ENCODE measurements around the gene KRT84. TPM values are rescaled to one million over a fixed set of nuclear protein-coding genes. Genes with fewer than 3 reads are reported as not detected.

Gene KRT84
- total and polyA plus RNA-seq, 2 of the 4 experiments (the other 2 are of a cell fraction) = not detected

DNA sequence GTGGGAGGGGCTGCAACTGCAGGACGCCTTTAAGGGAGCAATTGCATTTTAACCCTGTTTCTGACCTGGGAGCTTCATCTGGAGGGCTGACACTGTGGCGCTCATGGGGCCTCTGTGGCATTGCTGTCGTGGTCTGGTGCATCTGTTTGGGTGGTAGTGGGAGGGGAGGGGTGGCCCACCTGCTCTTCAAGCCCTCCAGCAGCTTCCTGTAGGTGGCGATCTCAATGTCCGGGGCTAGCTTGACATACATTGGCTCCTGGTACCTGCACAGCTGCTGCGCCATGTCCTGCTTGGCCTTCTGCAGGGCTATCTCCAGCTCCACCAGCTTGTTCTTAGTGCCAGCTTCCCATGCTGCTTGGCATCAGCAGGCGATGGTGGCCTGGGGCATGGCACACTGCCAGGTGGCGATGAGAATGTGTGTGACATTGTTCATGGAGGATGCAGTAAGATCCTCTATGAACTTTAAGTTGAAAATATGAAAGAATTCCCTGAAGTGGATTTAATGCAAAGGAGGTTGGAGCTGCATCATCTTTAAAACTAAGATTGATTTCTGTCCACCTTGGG lies 28.4 kb upstream of the KRT84 start:
- no peak for DNase-seq
- Histone ChIP-seq H2BK5ac (ENCODE audit: low read depth, low read length, poor library complexity, severe bottlenecking) (no peak overlapping the region), H3K14ac (replicated peaks; ENCODE audit: low read depth, low read length) (no peak overlapping the region), H3K27me3 (ENCODE audit: control insufficient read depth, insufficient read depth, low read length) (no peaks in the 10 kb centered on the region; the same call in 1 of the 2 replicates), H4K91ac (ENCODE audit: insufficient read depth, low read depth, low read length) (no peak overlapping the region), H4K20me1 (ENCODE audit: insufficient read depth, low read length) (no peaks in the 10 kb centered on the region), H3K9me3 (ENCODE audit: control insufficient read depth, insufficient read depth, low read length) (no peaks in the 10 kb centered on the region), H3K79me1 (ENCODE audit: low read depth in 1 of 2, low read length in 2 of 2) (no peaks in the 10 kb centered on the region), H3K36me3 (ENCODE audit: control insufficient read depth, insufficient read depth, low read length) (no peaks in the 10 kb centered on the region), H3K18ac (ENCODE audit: low read depth, low read length) (no peak overlapping the region), H2BK15ac (ENCODE audit: low read depth, low read length) (no peak overlapping the region), H2AK5ac (ENCODE audit: low read depth, low read length) (no peak overlapping the region), H3K4me3 (ENCODE audit: insufficient read depth, low read depth, low read length) (no peak overlapping the region), H3K4ac (ENCODE audit: low read depth, low read length) (no peak overlapping the region), H2BK20ac (ENCODE audit: low read depth, low read length) (no peak overlapping the region), H2AFZ (replicated peaks; ENCODE audit: low read length, poor library complexity) (no peak overlapping the region), H3K4me1 (ENCODE audit: control insufficient read depth, insufficient read depth, low read length) (no peaks in the 10 kb centered on the region), H3K4me2 (ENCODE audit: low read depth, low read length) (no peak overlapping the region), H4K5ac (ENCODE audit: low read depth, low read length) (no peak overlapping the region), H3K9ac (ENCODE audit: low read depth, low read length) (no peak overlapping the region), H2AK9ac (replicated peaks; ENCODE audit: low read depth, low read length, poor library complexity) (no peak overlapping the region), H3K9me1 (ENCODE audit: insufficient read depth, low read length) (peaks cover 6% of the 10 kb centered on the region; the same call in 1 of the 2 replicates), H4K8ac (ENCODE audit: low read depth in 2 of 2, low read length in 2 of 2) (no peak overlapping the region), H3K23ac (ENCODE audit: low read depth, low read length) (no peak overlapping the region), H3K56ac (ENCODE audit: extremely low read depth, insufficient read depth, low read length) (no peak overlapping the region), H2BK120ac (ENCODE audit: low read depth, low read length) (no peak overlapping the region), H3K27ac (ENCODE audit: insufficient read depth, low read length) (no peak overlapping the region)
- dilution Hi-C loops (cut with HindIII; ENCODE audit: low sequenced_read_pairs, unreplicated experiment) = no loop called here
- no TSS peak for BruUV-seq (replicated peaks)
- POLR2A ChIA-PET (ENCODE audit: unreplicated experiment) = no interaction called here
- intact Hi-C loops (cut with micrococcal nuclease) = no loop called here
- TF ChIP-seq, protein P1, sequence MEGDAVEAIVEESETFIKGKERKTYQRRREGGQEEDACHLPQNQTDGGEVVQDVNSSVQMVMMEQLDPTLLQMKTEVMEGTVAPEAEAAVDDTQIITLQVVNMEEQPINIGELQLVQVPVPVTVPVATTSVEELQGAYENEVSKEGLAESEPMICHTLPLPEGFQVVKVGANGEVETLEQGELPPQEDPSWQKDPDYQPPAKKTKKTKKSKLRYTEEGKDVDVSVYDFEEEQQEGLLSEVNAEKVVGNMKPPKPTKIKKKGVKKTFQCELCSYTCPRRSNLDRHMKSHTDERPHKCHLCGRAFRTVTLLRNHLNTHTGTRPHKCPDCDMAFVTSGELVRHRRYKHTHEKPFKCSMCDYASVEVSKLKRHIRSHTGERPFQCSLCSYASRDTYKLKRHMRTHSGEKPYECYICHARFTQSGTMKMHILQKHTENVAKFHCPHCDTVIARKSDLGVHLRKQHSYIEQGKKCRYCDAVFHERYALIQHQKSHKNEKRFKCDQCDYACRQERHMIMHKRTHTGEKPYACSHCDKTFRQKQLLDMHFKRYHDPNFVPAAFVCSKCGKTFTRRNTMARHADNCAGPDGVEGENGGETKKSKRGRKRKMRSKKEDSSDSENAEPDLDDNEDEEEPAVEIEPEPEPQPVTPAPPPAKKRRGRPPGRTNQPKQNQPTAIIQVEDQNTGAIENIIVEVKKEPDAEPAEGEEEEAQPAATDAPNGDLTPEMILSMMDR (conservative IDR thresholded peaks at IDR 0.05; ENCODE audit: low read depth, low read length) = no peak
- TF ChIP-seq MAZ (IDR thresholded peaks at IDR 0.05; ENCODE audit: borderline replicate concordance, low read depth, low read length) (no peak), MXI1 (IDR thresholded peaks at IDR 0.05; ENCODE audit: borderline replicate concordance, low read depth, low read length) (no peak), SMC3 (IDR thresholded peaks at IDR 0.05; ENCODE audit: low read depth, low read length) (no peak), NFE2L2 (IDR thresholded peaks at IDR 0.05; ENCODE audit: low read depth, low read length) (no peak), CEBPB (IDR thresholded peaks at IDR 0.05; ENCODE audit: low read depth, low read length) (no peak), RCOR1 (IDR thresholded peaks at IDR 0.05; ENCODE audit: insufficient replicate concordance, low read length) (no peak), FOS (IDR thresholded peaks at IDR 0.05; ENCODE audit: low read depth, low read length) (no peak), BHLHE40 (IDR thresholded peaks at IDR 0.05; ENCODE audit: low read depth, low read length) (no peak), RAD21 (IDR thresholded peaks at IDR 0.05; ENCODE audit: low read length) (no peak), RFX5 (IDR thresholded peaks at IDR 0.05; ENCODE audit: low read depth, low read length) (no peak)
- TF ChIP-seq, protein P2, sequence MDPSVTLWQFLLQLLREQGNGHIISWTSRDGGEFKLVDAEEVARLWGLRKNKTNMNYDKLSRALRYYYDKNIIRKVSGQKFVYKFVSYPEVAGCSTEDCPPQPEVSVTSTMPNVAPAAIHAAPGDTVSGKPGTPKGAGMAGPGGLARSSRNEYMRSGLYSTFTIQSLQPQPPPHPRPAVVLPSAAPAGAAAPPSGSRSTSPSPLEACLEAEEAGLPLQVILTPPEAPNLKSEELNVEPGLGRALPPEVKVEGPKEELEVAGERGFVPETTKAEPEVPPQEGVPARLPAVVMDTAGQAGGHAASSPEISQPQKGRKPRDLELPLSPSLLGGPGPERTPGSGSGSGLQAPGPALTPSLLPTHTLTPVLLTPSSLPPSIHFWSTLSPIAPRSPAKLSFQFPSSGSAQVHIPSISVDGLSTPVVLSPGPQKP (IDR thresholded peaks at IDR 0.05; ENCODE audit: borderline replicate concordance, low read depth, low read length) = no peak
- ATAC-seq (ENCODE audit: low read depth) = no peak
- 47% methylated on average over 2 of the region's 8 CpGs; no CpG with 5 or more reads in 1 of the 2 experiments for WGBS, 2 experiments (ENCODE audit: extremely low coverage in 2 of 2, insufficient read length in 1 of 2)
- in situ Hi-C loops (cut with MboI; ENCODE audit: low sequenced_read_pairs) = no loop called here
- CTCF ChIA-PET = no interaction called here
